Thyroid gland (tissue), 4 donors: ENCODE data around the gene ZDHHC9.

ENCODE experiments used
- CTCF ChIP-seq, 6 experiments: fragments of 200-600 bp in 3 of 6; fragments of 450-650 bp in 3 of 6; sonication (generic) in 3 of 6; IDR thresholded peaks; one replicate each; pipeline ENCODE4 v1.5.1; 2016 to 2019; ENCODE audit warnings: antibody characterized with exemption in 6 of 6, mild to moderate bottlenecking in 2 of 6, inconsistent platforms in 1 of 6, moderate library complexity in 1 of 6
- POLR2A ChIP-seq, 2 donors: fragments of 450-650 bp; IDR thresholded peaks; one replicate each; pipeline ENCODE4 v1.6.1; 2017; ENCODE audit warnings: antibody characterized with exemption in 2 of 2, mild to moderate bottlenecking in 2 of 2, moderate library complexity in 1 of 2

DNA sequence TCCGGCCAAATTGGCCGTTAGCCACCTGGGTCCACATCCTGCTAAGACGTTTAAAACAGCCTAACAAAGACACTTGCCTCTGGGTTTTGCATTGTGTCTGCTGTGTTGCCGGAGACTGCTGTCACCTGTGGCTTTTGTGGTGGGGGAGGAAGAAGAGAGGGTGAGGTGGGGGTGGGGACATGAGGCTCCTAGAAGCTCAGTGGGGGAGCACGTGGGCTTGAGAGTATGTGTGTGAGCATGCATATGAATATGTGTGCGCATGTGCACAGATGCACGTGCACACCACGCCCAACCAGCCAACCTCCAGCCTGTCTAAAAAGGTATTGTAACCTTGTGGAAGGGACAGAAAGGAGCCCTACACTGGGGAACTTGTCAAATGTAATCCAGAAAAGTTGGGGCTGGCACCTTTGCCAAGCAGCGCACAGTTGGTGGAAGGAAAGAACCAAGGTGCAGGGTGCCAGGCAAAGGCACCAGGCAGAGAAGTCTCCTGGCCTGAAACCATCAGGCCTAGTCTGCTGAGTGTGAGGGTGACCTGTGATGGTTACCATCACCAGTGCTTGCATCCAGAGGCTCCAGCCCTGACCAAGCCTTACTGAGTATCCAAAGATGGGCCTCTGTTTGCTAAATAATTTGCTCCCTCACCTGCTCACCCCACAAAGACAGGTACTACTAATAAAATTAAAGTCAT, 74.1 kb downstream of the ZDHHC9 start:
- no peak for TF ChIP-seq CTCF (IDR thresholded peaks at IDR 0.05)
- no peak for TF ChIP-seq POLR2A (IDR thresholded peaks at IDR 0.05)
